ENCODE data around the gene DNAJC5G. TPM values are rescaled to one million over a fixed set of nuclear protein-coding genes. Genes with fewer than 3 reads are reported as not detected.
"Not testable (repeated sequence)": the region's sequence is repeated elsewhere in the genome, so short reads cannot be mapped to it uniquely, and the experiment has no call there.

Gene DNAJC5G
- total RNA-seq, 4 donors from 2014 or later = not detected

GRCh38 chr2:27298391-27299080 is 23.3 kb downstream of the DNAJC5G start:
- Histone ChIP-seq H3K9me3 (no peaks in the 10 kb centered on the region), H3K27me3 (no peaks in the 10 kb centered on the region), H3K4me1 (peaks cover 0 to 7% (median 2%) of the 10 kb centered on the region in 4 donors), H3K36me3 (no peaks in the 10 kb centered on the region), H3K4me3 (no peak overlapping the region), H3K27ac (no peak overlapping the region)
- no peak for DNase-seq
- WGBS, 2 donors (ENCODE audit: low coverage in 1 of 2) = 83% methylated on average over 18 of the region's 18 CpGs; no CpG with 5 or more reads in 1 of the 2 donors
- intact Hi-C loops (cut with DNase I; ENCODE audit: low total_unique reads) = no loop called here
- in situ Hi-C loops (cut with MboI; ENCODE audit: low pct_ligation_motif_present in 1 of 4, low pct_unique_long_range_greater_than_20kb in 1 of 4, low sequenced_read_pairs in 3 of 4) = loop anchor here in 3 of 4 donors (25.0 kb wide), 1 partner anchor 336 kb away; the partner anchor contains the start of gene MAPRE3 (in 3 of the 3)
- no peak for TF ChIP-seq POLR2AphosphoS5 (IDR thresholded peaks at IDR 0.05)
- TF ChIP-seq POLR2A (IDR thresholded peaks at IDR 0.05) = no peak
- no peak for TF ChIP-seq CTCF (IDR thresholded peaks at IDR 0.05)
- TF ChIP-seq EP300 (IDR thresholded peaks at IDR 0.05; ENCODE audit: low read depth) = no peak

GRCh38 chr2:27300606-27301005 is 25.4 kb downstream of the DNAJC5G start:
- DNase-seq; H3K27ac ChIP-seq; H3K4me1 ChIP-seq; H3K4me3 ChIP-seq; intact Hi-C loops (cut with DNase I; ENCODE audit: low total_unique reads); in situ Hi-C loops (cut with MboI; ENCODE audit: low pct_ligation_motif_present in 1 of 4, low pct_unique_long_range_greater_than_20kb in 1 of 4, low sequenced_read_pairs in 3 of 4); H3K36me3 ChIP-seq; H3K9me3 ChIP-seq: not testable (repeated sequence)
- 73 to 80% methylated on average over 1 to 4 of the region's 4 CpGs for WGBS, 2 donors (ENCODE audit: low coverage in 1 of 2)
- peaks cover 13% of the 10 kb centered on the region for H3K27me3 ChIP-seq

- Histone ChIP-seq H3K27me3 (peaks cover 40% of the 10 kb centered on the region), H3K4me3 (peak overlapping the region in 3 of 4 donors; percentile 20 to 51 (median 32)), H3K36me3 (no peaks in the 10 kb centered on the region), H3K4me1 (peaks cover 0 to 25% (median 21%) of the 10 kb centered on the region in 4 donors), H3K9me3 (no peaks in the 10 kb centered on the region), H3K27ac (peak overlapping the region in 2 of 4 donors; percentile 35 to 42)
- peak; percentile 41 for DNase-seq
- TF ChIP-seq EP300 (IDR thresholded peaks at IDR 0.05; ENCODE audit: low read depth) (no peak), POLR2AphosphoS5 (IDR thresholded peaks at IDR 0.05) (no peak), POLR2A (IDR thresholded peaks at IDR 0.05) (no peak), CTCF (IDR thresholded peaks at IDR 0.05) (peak; percentile 82 to 90 (median 84))
- intact Hi-C loops (cut with DNase I; ENCODE audit: low total_unique reads) (no loop called here), in situ Hi-C loops (cut with MboI; ENCODE audit: low pct_ligation_motif_present in 1 of 4, low pct_unique_long_range_greater_than_20kb in 1 of 4, low sequenced_read_pairs in 3 of 4) (no loop called here)
- 5 to 19% methylated on average over 15 to 22 of the region's 25 CpGs for WGBS, 2 donors (ENCODE audit: low coverage in 1 of 2)
Measured at GRCh38 chr2:27303093-27304025, 28.1 kb downstream of the DNAJC5G start.

GRCh38 chr2:27304488-27305240 is 29.4 kb downstream of the DNAJC5G start:
- no peak overlapping the region for H3K4me3 ChIP-seq
- H3K9me3 ChIP-seq = no peaks in the 10 kb centered on the region
- TF ChIP-seq EP300 (IDR thresholded peaks at IDR 0.05; ENCODE audit: low read depth) (no peak), POLR2AphosphoS5 (IDR thresholded peaks at IDR 0.05) (no peak), POLR2A (IDR thresholded peaks at IDR 0.05) (no peak), CTCF (IDR thresholded peaks at IDR 0.05) (no peak)
- H3K4me1 ChIP-seq = peaks cover 0 to 25% (median 21%) of the 10 kb centered on the region in 4 donors
- WGBS, 2 donors (ENCODE audit: low coverage in 1 of 2) = 85 to 100% methylated on average over 2 to 13 of the region's 13 CpGs
- no peak overlapping the region for H3K27ac ChIP-seq
- intact Hi-C loops (cut with DNase I; ENCODE audit: low total_unique reads) (loop anchor here (5.0 kb wide), 1 partner anchor 132 kb away; no protein-coding TSS in a partner anchor), in situ Hi-C loops (cut with MboI; ENCODE audit: low pct_ligation_motif_present in 1 of 4, low pct_unique_long_range_greater_than_20kb in 1 of 4, low sequenced_read_pairs in 3 of 4) (no loop called here)
- DNase-seq = no peak
- no peaks in the 10 kb centered on the region for H3K36me3 ChIP-seq
- H3K27me3 ChIP-seq = peaks cover 47% of the 10 kb centered on the region
